ENCODE results near the gene FKRP. TPM values are rescaled to one million over a fixed set of nuclear protein-coding genes. Genes with fewer than 3 reads are reported as not detected.
A peak's percentile ranks its signal among the peaks of the same experiment; 100 is the strongest.

FKRP gene
- total RNA-seq, 1 donor from 2014 or later = 13.2 TPM

- Histone ChIP-seq H3K9me3 (no peaks in the 10 kb centered on the region), H3K27ac (peak overlapping the region; percentile 89), H3K27me3 (ENCODE audit: low read depth) (no peaks in the 10 kb centered on the region), H3K36me3 (peaks cover 18% of the 10 kb centered on the region), H3K4me1 (peaks cover 50% of the 10 kb centered on the region), H3K4me3 (peak overlapping the region; percentile 69)
- DNase-seq (peak; percentile 32), ATAC-seq (no peak)
- TF ChIP-seq, protein P1, sequence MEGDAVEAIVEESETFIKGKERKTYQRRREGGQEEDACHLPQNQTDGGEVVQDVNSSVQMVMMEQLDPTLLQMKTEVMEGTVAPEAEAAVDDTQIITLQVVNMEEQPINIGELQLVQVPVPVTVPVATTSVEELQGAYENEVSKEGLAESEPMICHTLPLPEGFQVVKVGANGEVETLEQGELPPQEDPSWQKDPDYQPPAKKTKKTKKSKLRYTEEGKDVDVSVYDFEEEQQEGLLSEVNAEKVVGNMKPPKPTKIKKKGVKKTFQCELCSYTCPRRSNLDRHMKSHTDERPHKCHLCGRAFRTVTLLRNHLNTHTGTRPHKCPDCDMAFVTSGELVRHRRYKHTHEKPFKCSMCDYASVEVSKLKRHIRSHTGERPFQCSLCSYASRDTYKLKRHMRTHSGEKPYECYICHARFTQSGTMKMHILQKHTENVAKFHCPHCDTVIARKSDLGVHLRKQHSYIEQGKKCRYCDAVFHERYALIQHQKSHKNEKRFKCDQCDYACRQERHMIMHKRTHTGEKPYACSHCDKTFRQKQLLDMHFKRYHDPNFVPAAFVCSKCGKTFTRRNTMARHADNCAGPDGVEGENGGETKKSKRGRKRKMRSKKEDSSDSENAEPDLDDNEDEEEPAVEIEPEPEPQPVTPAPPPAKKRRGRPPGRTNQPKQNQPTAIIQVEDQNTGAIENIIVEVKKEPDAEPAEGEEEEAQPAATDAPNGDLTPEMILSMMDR (IDR thresholded peaks at IDR 0.05) = no peak
- intact Hi-C loops (cut with DNase I) = no loop called here
Measured at GRCh38 chr19:46715620-46715974, 30.3 kb upstream of the FKRP start.

GRCh38 chr19:46715975-46716671, 29.7 kb upstream of the FKRP start:
- Histone ChIP-seq H3K9me3 (no peaks in the 10 kb centered on the region), H3K4me1 (peaks cover 50% of the 10 kb centered on the region), H3K27ac (peak overlapping the region; percentile 89), H3K27me3 (ENCODE audit: low read depth) (no peaks in the 10 kb centered on the region), H3K4me3 (peak overlapping the region; percentile 69), H3K36me3 (peaks cover 18% of the 10 kb centered on the region)
- TF ChIP-seq, protein P1 (IDR thresholded peaks at IDR 0.05) = peak; percentile 13
- DNase-seq (peak; percentile 56), ATAC-seq (peak in 1 of 2 donors; percentile 0)
- intact Hi-C loops (cut with DNase I) = no loop called here

- no peaks in the 10 kb centered on the region for H3K27me3 ChIP-seq (ENCODE audit: low read depth)
- H3K27ac ChIP-seq = peak overlapping the region; percentile 89
- H3K4me3 ChIP-seq = peak overlapping the region; percentile 69
- intact Hi-C loops (cut with DNase I) = no loop called here
- H3K9me3 ChIP-seq = no peaks in the 10 kb centered on the region
- DNase-seq = no peak
- ATAC-seq = peak in 1 of 2 donors; percentile 0
- peaks cover 50% of the 10 kb centered on the region for H3K4me1 ChIP-seq
- H3K36me3 ChIP-seq = peaks cover 20% of the 10 kb centered on the region
- TF ChIP-seq, protein P1 (IDR thresholded peaks at IDR 0.05) = no peak
Measured at GRCh38 chr19:46716672-46717033, 29.2 kb upstream of the FKRP start.

DNA sequence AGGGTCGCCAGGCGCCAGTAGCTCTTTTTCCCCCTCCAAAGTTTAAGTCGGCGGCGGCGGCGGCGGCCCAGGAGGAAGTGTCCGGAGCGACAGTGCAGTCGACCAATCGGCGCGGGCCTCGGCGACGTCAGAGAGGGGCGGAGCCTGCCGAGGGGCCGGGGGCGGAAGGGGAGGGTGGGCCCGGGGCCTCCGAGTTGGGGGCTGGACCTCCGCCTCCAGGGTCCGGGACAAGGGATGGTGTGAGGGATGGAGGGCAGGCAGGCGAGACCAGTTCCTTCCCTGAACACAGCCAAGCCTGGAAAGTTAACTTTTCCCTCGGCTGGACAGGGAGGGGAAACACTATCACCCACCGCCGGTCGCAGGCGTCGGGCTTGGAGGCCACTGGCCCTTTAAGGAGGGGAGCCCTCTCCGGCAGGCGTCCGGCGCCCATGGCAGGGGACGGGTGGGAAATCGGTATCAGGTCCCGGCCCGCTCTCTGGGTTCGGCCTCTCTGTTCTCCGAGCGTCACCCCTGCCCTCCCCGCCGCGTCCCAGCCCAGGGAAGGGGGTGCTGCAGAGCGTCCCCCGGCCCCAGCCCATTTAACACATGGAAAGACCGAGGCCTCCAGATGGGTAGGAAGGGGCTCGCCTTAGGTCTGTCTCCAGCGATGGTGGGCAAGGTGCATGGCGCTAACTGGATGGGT, 28.7 kb upstream of the FKRP start, which contains the start of gene PRKD2:
Gene PRKD2 (minus strand): TSS at position 81 of the 682 bp plus-strand sequence. CDS start 744 bp downstream, outside the sequence.
- TF ChIP-seq, protein P1 (IDR thresholded peaks at IDR 0.05) = no peak
- Histone ChIP-seq H3K4me1 (peaks cover 50% of the 10 kb centered on the region), H3K4me3 (peak within 1 kb of the TSS; percentile 69), H3K27ac (peak within 1 kb of the TSS; percentile 89), H3K9me3 (no peaks in the 10 kb centered on the region), H3K27me3 (ENCODE audit: low read depth) (no peaks in the 10 kb centered on the region), H3K36me3 (peaks cover 26% of the 10 kb centered on the region)
- DNase-seq (peak; percentile 92), ATAC-seq (peak; percentile 87 to 90)
- intact Hi-C loops (cut with DNase I) = no loop called here

DNA sequence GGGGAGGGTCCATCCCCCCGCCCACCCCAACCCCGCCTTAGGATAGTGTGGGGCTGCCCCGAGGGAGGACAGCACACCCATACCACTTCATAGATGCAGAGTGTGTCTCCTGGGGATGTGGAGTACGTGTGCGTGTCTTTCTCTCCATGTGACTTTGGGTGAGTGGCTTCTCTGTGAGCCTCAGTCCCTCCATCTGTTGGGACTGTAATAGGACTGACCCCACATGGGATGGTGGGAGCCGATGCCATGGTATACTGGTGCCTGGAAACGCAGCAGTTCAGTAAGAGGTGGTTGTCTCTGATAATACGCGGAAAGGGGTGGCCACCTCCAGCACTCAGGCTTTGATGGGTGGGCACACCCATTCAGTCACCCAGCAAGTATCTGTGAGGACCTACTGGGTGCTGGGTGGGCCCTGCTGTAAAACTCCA, 28.1 kb upstream of the FKRP start:
- TF ChIP-seq, protein P1 (IDR thresholded peaks at IDR 0.05) = no peak
- H3K27me3 ChIP-seq (ENCODE audit: low read depth) = no peaks in the 10 kb centered on the region
- H3K9me3 ChIP-seq = no peaks in the 10 kb centered on the region
- H3K4me1 ChIP-seq = peaks cover 50% of the 10 kb centered on the region
- H3K4me3 ChIP-seq = peak overlapping the region; percentile 69
- DNase-seq (no peak), ATAC-seq (no peak)
- intact Hi-C loops (cut with DNase I) = no loop called here
- peak overlapping the region; percentile 89 for H3K27ac ChIP-seq
- H3K36me3 ChIP-seq = peaks cover 31% of the 10 kb centered on the region

Measured in lower lobe of right lung (tissue), 2 donors.